Mesenchymal stem cell (in vitro differentiated cells and primary cell): Measurements from ENCODE around the gene OR11H7.
"Not testable (repeated sequence)": the region's sequence is repeated elsewhere in the genome, so short reads cannot be mapped to it uniquely, and the experiment has no call there.

Experiments
- DNase-seq: peaks from one replicate; pipeline ENCODE4 v3.0.0-alpha.2; 2013
- H2AFZ ChIP-seq: one replicate; pipeline ENCODE4 v1.6.1; 2013; ENCODE audit warnings: low read depth, mild to moderate bottlenecking, control low read depth, inconsistent platforms, low read length, moderate library complexity
- H2AK5ac ChIP-seq: 2 replicates; pipeline ENCODE4 v1.6.1; 2013; ENCODE audit warnings: low read length, moderate library complexity, mild to moderate bottlenecking, inconsistent platforms; ENCODE audit not compliant: severe bottlenecking
- H2BK120ac ChIP-seq: one replicate; pipeline ENCODE4 v1.6.1; 2013; ENCODE audit warnings: low read depth, mild to moderate bottlenecking, inconsistent platforms, low read length, moderate library complexity
- H2BK12ac ChIP-seq, 2 experiments: one replicate each; pipeline ENCODE4 v1.6.1; 2013; ENCODE audit warnings: inconsistent platforms in 2 of 2, low read length in 2 of 2, mild to moderate bottlenecking in 2 of 2, moderate library complexity in 2 of 2, control low read depth in 1 of 2
- H2BK15ac ChIP-seq: one replicate; pipeline ENCODE4 v1.6.1; 2013; ENCODE audit warnings: mild to moderate bottlenecking, low read depth, inconsistent platforms; ENCODE audit not compliant: poor library complexity, severe bottlenecking
- H2BK5ac ChIP-seq: 2 replicates; pipeline ENCODE4 v1.6.1; 2013; ENCODE audit warnings: low read depth, mild to moderate bottlenecking, low read length, control low read depth, inconsistent platforms; ENCODE audit not compliant: poor library complexity, severe bottlenecking
- H3K14ac ChIP-seq, 2 experiments: one replicate each; pipeline ENCODE4 v1.6.1; 2013; ENCODE audit warnings: inconsistent platforms in 2 of 2, low read length in 2 of 2, control low read depth in 1 of 2, mild to moderate bottlenecking in 1 of 2, moderate library complexity in 1 of 2
- H3K18ac ChIP-seq, 2 experiments: one replicate each; pipeline ENCODE4 v1.6.1; 2013; ENCODE audit warnings: inconsistent platforms in 2 of 2, low read length in 2 of 2, control low read depth in 1 of 2, low read depth in 1 of 2, mild to moderate bottlenecking in 1 of 2
- H3K23ac ChIP-seq, 2 experiments: one replicate each; pipeline ENCODE4 v1.6.1; 2013; ENCODE audit warnings: inconsistent platforms in 2 of 2, low read length in 2 of 2, mild to moderate bottlenecking in 2 of 2, moderate library complexity in 2 of 2, control low read depth in 1 of 2
- H3K27ac ChIP-seq: 2 replicates; pipeline ENCODE4 v1.5.1; 2013; ENCODE audit warnings: mild to moderate bottlenecking, moderate library complexity, low read length, control low read depth, inconsistent platforms; ENCODE audit not compliant: poor library complexity, severe bottlenecking
- H3K27me3 ChIP-seq, 2 experiments: 2 replicates each; pipeline versions ENCODE4 v1.6.1 to v1.7.0; 2013; ENCODE audit warnings: low read length in 2 of 2, mild to moderate bottlenecking in 2 of 2, moderate library complexity in 2 of 2, control low read depth in 1 of 2, inconsistent platforms in 1 of 2; ENCODE audit not compliant: control insufficient read depth in 1 of 2, insufficient read depth in 1 of 2
- H3K36me3 ChIP-seq, 2 experiments: 2 replicates each; pipeline versions ENCODE4 v1.6.1 to v1.7.0; 2013; ENCODE audit warnings: low read length in 2 of 2, control low read depth in 1 of 2, inconsistent platforms in 1 of 2, low read depth in 1 of 2, mild to moderate bottlenecking in 1 of 2; ENCODE audit not compliant: insufficient read depth in 2 of 2, control insufficient read depth in 1 of 2
- H3K4ac ChIP-seq, 2 experiments: one replicate each; pipeline ENCODE4 v1.6.1; 2013; ENCODE audit warnings: inconsistent platforms in 2 of 2, low read length in 2 of 2, mild to moderate bottlenecking in 2 of 2, moderate library complexity in 2 of 2, control low read depth in 1 of 2, low read depth in 1 of 2
- H3K4me1 ChIP-seq: 2 replicates; pipeline ENCODE4 v1.6.1; 2013; ENCODE audit warnings: low read depth, low read length, control low read depth; ENCODE audit not compliant: control insufficient read depth, insufficient read depth
- H3K4me2 ChIP-seq: 2 replicates; pipeline ENCODE4 v1.6.1; 2013; ENCODE audit warnings: low read length, mild to moderate bottlenecking, inconsistent platforms; ENCODE audit not compliant: poor library complexity, severe bottlenecking
- H3K4me3 ChIP-seq, 2 experiments: 2 replicates each; pipeline versions ENCODE4 v1.5.1 to v1.7.0; 2013; ENCODE audit warnings: low read length in 2 of 2, mild to moderate bottlenecking in 2 of 2, control low read depth in 1 of 2, low read depth in 1 of 2; ENCODE audit not compliant: insufficient read depth in 1 of 2
- H3K79me1 ChIP-seq: replicated peaks from 2 replicates; pipeline ENCODE4 v1.6.1; 2013; ENCODE audit warnings: mild to moderate bottlenecking, control low read depth, low read length, inconsistent platforms; ENCODE audit not compliant: poor library complexity, severe bottlenecking
- H3K9ac ChIP-seq: 2 replicates; pipeline ENCODE4 v1.7.0; 2013; ENCODE audit warnings: mild to moderate bottlenecking, low read length, moderate library complexity
- H3K9me3 ChIP-seq: 2 replicates; pipeline ENCODE4 v1.7.0; 2013; ENCODE audit warnings: mild to moderate bottlenecking, low read length; ENCODE audit not compliant: control insufficient read depth
- H4K8ac ChIP-seq: one replicate; pipeline ENCODE4 v1.6.1; 2013; ENCODE audit warnings: inconsistent platforms, mild to moderate bottlenecking, low read length, moderate library complexity
- H4K91ac ChIP-seq: one replicate; pipeline ENCODE4 v1.6.1; 2013; ENCODE audit warnings: mild to moderate bottlenecking, low read length, inconsistent platforms
- WGBS: methylation state at CpG from one replicate; pipeline ENCODE4 v1.1.7; 2013; ENCODE audit warnings: mixed read lengths; 5-methylcytosine and 5-hydroxymethylcytosine counted together

The OR11H7 gene

GRCh38 chr14:20195170-20195569 is 33.6 kb upstream of the OR11H7 start:
- not testable (repeated sequence) for DNase-seq, H4K8ac ChIP-seq, H3K23ac ChIP-seq, H3K79me1 ChIP-seq, H3K9me3 ChIP-seq, H4K91ac ChIP-seq, H2BK12ac ChIP-seq, H2AK5ac ChIP-seq, H3K27me3 ChIP-seq, H3K4me1 ChIP-seq, H3K14ac ChIP-seq, H2BK15ac ChIP-seq, H3K27ac ChIP-seq, H2AFZ ChIP-seq, H3K9ac ChIP-seq, H3K36me3 ChIP-seq, H2BK120ac ChIP-seq, H3K4ac ChIP-seq, H3K4me2 ChIP-seq, H3K4me3 ChIP-seq, H2BK5ac ChIP-seq, H3K18ac ChIP-seq
- WGBS: 60% methylated on average over 5 of the region's 6 CpGs

- H3K27me3 ChIP-seq: peaks cover 0 to 2% of the 10 kb centered on the region in 2 experiments
- H3K27ac ChIP-seq: no peak overlapping the region
- no peaks in the 10 kb centered on the region for H3K9me3 ChIP-seq
- no peak overlapping the region for H3K18ac ChIP-seq
- H4K91ac ChIP-seq: no peak overlapping the region
- no peak overlapping the region for H2BK120ac ChIP-seq
- H3K14ac ChIP-seq: no peak overlapping the region
- H3K4me3 ChIP-seq: no peak overlapping the region
- no peaks in the 10 kb centered on the region for H3K4me1 ChIP-seq
- no peak overlapping the region for H3K4ac ChIP-seq
- no peak overlapping the region for H2BK12ac ChIP-seq
- H3K9ac ChIP-seq: no peak overlapping the region
- no peak overlapping the region for H2BK15ac ChIP-seq
- H3K36me3 ChIP-seq: no peaks in the 10 kb centered on the region
- H2BK5ac ChIP-seq: no peak overlapping the region
- no peak overlapping the region for H3K4me2 ChIP-seq
- no peak overlapping the region for H2AK5ac ChIP-seq
- no peaks in the 10 kb centered on the region for H3K79me1 ChIP-seq
- 32% methylated on average over 2 of the region's 2 CpGs for WGBS
- no peak overlapping the region for H2AFZ ChIP-seq
- H3K23ac ChIP-seq: no peak overlapping the region
- no peak for DNase-seq
- H4K8ac ChIP-seq: no peak overlapping the region
Measured at GRCh38 chr14:20195911-20196310, 32.9 kb upstream of the OR11H7 start.

- H3K23ac ChIP-seq: no peak overlapping the region
- no peak overlapping the region for H2AFZ ChIP-seq
- no peak overlapping the region for H4K8ac ChIP-seq
- 67% methylated on average over 5 of the region's 6 CpGs for WGBS
- no peak overlapping the region for H3K18ac ChIP-seq
- H3K4me1 ChIP-seq: no peaks in the 10 kb centered on the region
- H3K14ac ChIP-seq: no peak overlapping the region
- H2AK5ac ChIP-seq: no peak overlapping the region
- H2BK12ac ChIP-seq: no peak overlapping the region
- no peak overlapping the region for H2BK15ac ChIP-seq
- H3K9ac ChIP-seq: no peak overlapping the region
- H3K4me3 ChIP-seq: no peak overlapping the region
- H4K91ac ChIP-seq: no peak overlapping the region
- H3K27me3 ChIP-seq: no peaks in the 10 kb centered on the region
- H3K36me3 ChIP-seq: no peaks in the 10 kb centered on the region
- no peak overlapping the region for H3K4ac ChIP-seq
- no peaks in the 10 kb centered on the region for H3K79me1 ChIP-seq
- H3K4me2 ChIP-seq: no peak overlapping the region
- no peak for DNase-seq
- no peak overlapping the region for H2BK5ac ChIP-seq
- H3K9me3 ChIP-seq: no peaks in the 10 kb centered on the region
- H2BK120ac ChIP-seq: no peak overlapping the region
- H3K27ac ChIP-seq: no peak overlapping the region
Measured at GRCh38 chr14:20197459-20197858, 31.3 kb upstream of the OR11H7 start.

GRCh38 chr14:20198991-20199390 is 29.8 kb upstream of the OR11H7 start:
- H2BK15ac ChIP-seq: no peak overlapping the region
- no peaks in the 10 kb centered on the region for H3K36me3 ChIP-seq
- H3K4me1 ChIP-seq: no peaks in the 10 kb centered on the region
- H2BK12ac ChIP-seq: no peak overlapping the region
- H2BK5ac ChIP-seq: no peak overlapping the region
- H3K9me3 ChIP-seq: no peaks in the 10 kb centered on the region
- no peak overlapping the region for H3K23ac ChIP-seq
- H2AFZ ChIP-seq: no peak overlapping the region
- H2AK5ac ChIP-seq: no peak overlapping the region
- WGBS: 43% methylated on average over 5 of the region's 5 CpGs
- no peak overlapping the region for H3K4me2 ChIP-seq
- DNase-seq: no peak
- H4K91ac ChIP-seq: no peak overlapping the region
- H2BK120ac ChIP-seq: no peak overlapping the region
- no peak overlapping the region for H3K27ac ChIP-seq
- H4K8ac ChIP-seq: no peak overlapping the region
- H3K27me3 ChIP-seq: no peaks in the 10 kb centered on the region
- no peak overlapping the region for H3K4me3 ChIP-seq
- H3K4ac ChIP-seq: no peak overlapping the region
- no peaks in the 10 kb centered on the region for H3K79me1 ChIP-seq
- no peak overlapping the region for H3K18ac ChIP-seq
- no peak overlapping the region for H3K9ac ChIP-seq
- no peak overlapping the region for H3K14ac ChIP-seq
